Skeletal muscle tissue (tissue), 4 donors: Measurements from ENCODE around the gene NLRP13. TPM values are rescaled to one million over a fixed set of nuclear protein-coding genes. Genes with fewer than 3 reads are reported as not detected.

ENCODE experiments used
- H3K27ac ChIP-seq: one replicate; pipeline ENCODE4 v1.7.0; 2013; ENCODE audit warnings: mild to moderate bottlenecking, low read depth, low read length, inconsistent platforms
- H3K27me3 ChIP-seq, 3 donors: one replicate each; pipeline ENCODE4 v1.7.0; 2013; ENCODE audit warnings: low read length in 3 of 3; ENCODE audit not compliant: control insufficient read depth in 3 of 3, insufficient read depth in 3 of 3
- H3K36me3 ChIP-seq, 3 donors: one replicate each; pipeline ENCODE4 v1.7.0; 2013; ENCODE audit warnings: low read length in 3 of 3; ENCODE audit not compliant: control insufficient read depth in 3 of 3, insufficient read depth in 3 of 3
- H3K4me1 ChIP-seq, 3 donors: one replicate each; pipeline ENCODE4 v1.7.0; 2013; ENCODE audit warnings: low read length in 3 of 3, mild to moderate bottlenecking in 3 of 3; ENCODE audit not compliant: control insufficient read depth in 3 of 3, insufficient read depth in 3 of 3
- H3K4me3 ChIP-seq, 3 donors: one replicate each; pipeline ENCODE4 v1.7.0; 2013; ENCODE audit warnings: low read length in 3 of 3
- H3K9ac ChIP-seq, 3 donors: one replicate each; pipeline ENCODE4 v1.7.0; 2013; ENCODE audit warnings: low read length in 3 of 3, mild to moderate bottlenecking in 3 of 3, moderate library complexity in 2 of 3, low read depth in 1 of 3
- H3K9me3 ChIP-seq, 3 donors: one replicate each; pipeline ENCODE4 v1.7.0; 2013; ENCODE audit warnings: low read length in 3 of 3; ENCODE audit not compliant: control insufficient read depth in 3 of 3
- total RNA-seq: library from RNA; depleted of rRNA; stranded (reverse); fragments of >200 nt; gene quantifications from one replicate; pipeline ENCODE4 v1.2.3, GENCODE V29; 2014
- donor health status: Osteomylitis.

Gene NLRP13
- total RNA-seq, 1 donor from 2014 or later, result not detected

- Histone ChIP-seq H3K36me3 (no peaks in the 10 kb centered on the region), H3K9me3 (peaks cover 0 to 3% (median 3%) of the 10 kb centered on the region in 3 donors), H3K9ac (no peak overlapping the region)
Measured at GRCh38 chr19:55858401-55858800, 73.7 kb downstream of the NLRP13 start.

GRCh38 chr19:55857974-55858373 lies 74.2 kb downstream of the NLRP13 start:
- H3K27me3 ChIP-seq, result no peaks in the 10 kb centered on the region
- H3K36me3 ChIP-seq, result no peaks in the 10 kb centered on the region
- peaks cover 0 to 3% (median 2%) of the 10 kb centered on the region in 3 donors for H3K9me3 ChIP-seq
- H3K4me1 ChIP-seq, result no peaks in the 10 kb centered on the region
- H3K9ac ChIP-seq, result no peak overlapping the region
- no peak overlapping the region for H3K27ac ChIP-seq
- H3K4me3 ChIP-seq, result no peak overlapping the region

More at GRCh38 chr19:55858401-55858800, 73.7 kb downstream of the NLRP13 start:
- Histone ChIP-seq H3K27me3 (no peaks in the 10 kb centered on the region), H3K4me3 (no peak overlapping the region), H3K4me1 (no peaks in the 10 kb centered on the region), H3K27ac (no peak overlapping the region)

DNA sequence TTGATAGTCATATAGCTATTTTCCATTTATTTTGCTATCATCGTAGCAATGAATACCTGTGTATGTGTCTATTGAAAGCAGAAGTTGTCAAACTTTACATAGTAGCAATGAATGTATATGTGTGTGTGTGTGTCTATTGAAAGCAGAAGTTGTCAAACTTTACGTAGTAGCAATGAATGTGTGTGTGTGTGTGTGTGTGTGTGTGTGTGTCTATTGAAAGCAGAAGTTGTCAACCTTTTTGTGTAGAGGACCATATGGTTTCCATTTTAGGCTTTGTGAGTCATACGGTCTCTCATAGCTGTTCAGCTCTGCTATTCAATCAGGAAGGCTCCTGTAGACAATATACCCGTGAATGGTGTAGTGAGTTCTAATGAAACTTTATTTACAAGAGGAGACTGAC lies 75.0 kb downstream of the NLRP13 start:
- no peaks in the 10 kb centered on the region for H3K4me1 ChIP-seq
- no peak overlapping the region for H3K4me3 ChIP-seq
- H3K9me3 ChIP-seq, result peaks cover 0 to 3% (median 0%) of the 10 kb centered on the region in 3 donors
- no peak overlapping the region for H3K9ac ChIP-seq
- no peaks in the 10 kb centered on the region for H3K27me3 ChIP-seq
- no peaks in the 10 kb centered on the region for H3K36me3 ChIP-seq
- no peak overlapping the region for H3K27ac ChIP-seq

DNA sequence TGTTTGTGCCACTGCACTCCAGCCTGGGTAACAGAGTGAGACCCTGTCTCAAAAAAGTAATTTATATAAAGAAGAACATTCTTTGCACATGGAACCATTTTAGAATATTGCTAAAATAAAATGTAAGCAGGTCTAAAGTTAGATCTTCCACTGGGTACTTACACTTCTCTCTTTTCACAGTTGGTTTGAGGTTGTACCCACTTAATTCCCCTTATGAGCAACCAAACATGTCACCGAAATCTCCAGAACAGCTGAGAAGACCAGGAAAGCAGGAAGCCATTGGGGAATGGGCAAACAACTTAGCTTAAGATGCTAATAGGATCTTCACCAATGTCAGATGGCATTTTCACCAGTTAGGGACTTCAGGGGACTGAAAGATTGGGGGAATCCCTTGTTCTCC lies 77.0 kb downstream of the NLRP13 start:
- no peaks in the 10 kb centered on the region for H3K36me3 ChIP-seq
- no peak overlapping the region for H3K9ac ChIP-seq
- no peaks in the 10 kb centered on the region for H3K4me1 ChIP-seq
- no peak overlapping the region for H3K4me3 ChIP-seq
- H3K27me3 ChIP-seq, result no peaks in the 10 kb centered on the region
- H3K27ac ChIP-seq, result no peak overlapping the region
- no peaks in the 10 kb centered on the region for H3K9me3 ChIP-seq

Other genes starting within 250 kb of the NLRP13 start
- not detected for gene NLRP9, start 193.9 kb downstream of the NLRP13 start, total RNA-seq
- gene RFPL4A, start 173.2 kb downstream of the NLRP13 start, total RNA-seq, result 0.52 TPM
- not detected for gene RFPL4AL1, start 163.2 kb downstream of the NLRP13 start, total RNA-seq
- under 0.01 TPM for gene NLRP11, start 100.3 kb downstream of the NLRP13 start, total RNA-seq
- not detected for gene NLRP4, start 95.8 kb downstream of the NLRP13 start, total RNA-seq
- gene NLRP8, start 15.5 kb upstream of the NLRP13 start, total RNA-seq, result not detected
- not detected for gene NLRP5, start 54.4 kb upstream of the NLRP13 start, total RNA-seq
- 34.4 TPM for gene ZNF787, start 189.0 kb upstream of the NLRP13 start, total RNA-seq
- 7.3 TPM for gene ZNF444, start 209.0 kb upstream of the NLRP13 start, total RNA-seq
- gene GALP, start 243.7 kb upstream of the NLRP13 start, total RNA-seq, result not detected